Measurements from ENCODE around the gene MUS81. TPM values are rescaled to one million over a fixed set of nuclear protein-coding genes. Genes with fewer than 3 reads are reported as not detected.
A peak's percentile ranks its signal among the peaks of the same experiment; 100 is the strongest.

MUS81 gene
- total RNA-seq, 2 experiments from 2014 or later: 54.7 to 60.2 TPM

DNA sequence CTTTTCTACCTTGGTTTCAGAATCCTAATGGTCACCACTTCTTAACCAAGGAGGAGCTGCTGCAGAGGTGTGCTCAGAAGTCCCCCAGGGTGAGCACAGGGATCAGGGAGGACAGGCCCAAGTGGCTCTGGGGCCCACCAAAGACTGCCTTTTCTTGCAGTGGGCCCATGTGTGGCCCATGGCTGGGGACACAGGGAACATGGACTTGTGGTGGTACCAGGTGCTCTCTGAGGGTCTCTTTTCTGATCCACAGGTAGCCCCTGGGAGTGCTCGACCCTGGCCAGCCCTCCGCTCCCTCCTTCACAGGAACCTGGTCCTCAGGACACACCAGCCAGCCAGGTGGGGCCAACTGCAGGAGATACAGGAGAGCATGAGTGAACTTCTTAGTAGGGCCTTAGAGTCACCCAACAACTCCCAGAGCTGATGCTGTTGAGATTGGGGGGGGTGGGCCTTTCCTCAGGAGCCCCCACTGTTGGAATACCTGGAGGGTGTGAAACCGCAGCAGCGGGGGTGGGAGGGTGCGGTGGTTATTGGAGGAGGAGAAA is 2.0 kb downstream of the MUS81 start:
- intact Hi-C loops (cut with micrococcal nuclease): no loop called here
- peak overlapping the region; percentile 51 for H3K27ac Mint-ChIP-seq
- TF ChIP-seq, protein P1, sequence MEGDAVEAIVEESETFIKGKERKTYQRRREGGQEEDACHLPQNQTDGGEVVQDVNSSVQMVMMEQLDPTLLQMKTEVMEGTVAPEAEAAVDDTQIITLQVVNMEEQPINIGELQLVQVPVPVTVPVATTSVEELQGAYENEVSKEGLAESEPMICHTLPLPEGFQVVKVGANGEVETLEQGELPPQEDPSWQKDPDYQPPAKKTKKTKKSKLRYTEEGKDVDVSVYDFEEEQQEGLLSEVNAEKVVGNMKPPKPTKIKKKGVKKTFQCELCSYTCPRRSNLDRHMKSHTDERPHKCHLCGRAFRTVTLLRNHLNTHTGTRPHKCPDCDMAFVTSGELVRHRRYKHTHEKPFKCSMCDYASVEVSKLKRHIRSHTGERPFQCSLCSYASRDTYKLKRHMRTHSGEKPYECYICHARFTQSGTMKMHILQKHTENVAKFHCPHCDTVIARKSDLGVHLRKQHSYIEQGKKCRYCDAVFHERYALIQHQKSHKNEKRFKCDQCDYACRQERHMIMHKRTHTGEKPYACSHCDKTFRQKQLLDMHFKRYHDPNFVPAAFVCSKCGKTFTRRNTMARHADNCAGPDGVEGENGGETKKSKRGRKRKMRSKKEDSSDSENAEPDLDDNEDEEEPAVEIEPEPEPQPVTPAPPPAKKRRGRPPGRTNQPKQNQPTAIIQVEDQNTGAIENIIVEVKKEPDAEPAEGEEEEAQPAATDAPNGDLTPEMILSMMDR (IDR thresholded peaks at IDR 0.05): no peak
- peak overlapping the region; percentile 90 for H3K4me3 Mint-ChIP-seq
- ChIA-PET POLR2A (interaction anchor here (13.4 to 29.8 kb wide), 2 partner anchors 7 to 27 kb away, joined by 182 to 560 read pairs; partner anchors contain the start of genes CCDC85B, CTSW, EFEMP2 and FIBP), CTCF (interaction anchor here (1.4 to 12.3 kb wide), 5 partner anchors 9 to 82 kb away, joined by 4 to 283 read pairs (median 14); partner anchors contain the start of genes AP5B1, CCDC85B, CTSW and FIBP)
- no peaks in the 10 kb centered on the region for H3K9me3 Mint-ChIP-seq
- H3K27me3 Mint-ChIP-seq: no peaks in the 10 kb centered on the region
- DNase-seq: no peak
- no peak for ATAC-seq
- H3K4me1 Mint-ChIP-seq (ENCODE audit: low read depth): peaks cover 14% of the 10 kb centered on the region
- peaks cover 43% of the 10 kb centered on the region for H3K36me3 Mint-ChIP-seq (ENCODE audit: low read depth)

DNA sequence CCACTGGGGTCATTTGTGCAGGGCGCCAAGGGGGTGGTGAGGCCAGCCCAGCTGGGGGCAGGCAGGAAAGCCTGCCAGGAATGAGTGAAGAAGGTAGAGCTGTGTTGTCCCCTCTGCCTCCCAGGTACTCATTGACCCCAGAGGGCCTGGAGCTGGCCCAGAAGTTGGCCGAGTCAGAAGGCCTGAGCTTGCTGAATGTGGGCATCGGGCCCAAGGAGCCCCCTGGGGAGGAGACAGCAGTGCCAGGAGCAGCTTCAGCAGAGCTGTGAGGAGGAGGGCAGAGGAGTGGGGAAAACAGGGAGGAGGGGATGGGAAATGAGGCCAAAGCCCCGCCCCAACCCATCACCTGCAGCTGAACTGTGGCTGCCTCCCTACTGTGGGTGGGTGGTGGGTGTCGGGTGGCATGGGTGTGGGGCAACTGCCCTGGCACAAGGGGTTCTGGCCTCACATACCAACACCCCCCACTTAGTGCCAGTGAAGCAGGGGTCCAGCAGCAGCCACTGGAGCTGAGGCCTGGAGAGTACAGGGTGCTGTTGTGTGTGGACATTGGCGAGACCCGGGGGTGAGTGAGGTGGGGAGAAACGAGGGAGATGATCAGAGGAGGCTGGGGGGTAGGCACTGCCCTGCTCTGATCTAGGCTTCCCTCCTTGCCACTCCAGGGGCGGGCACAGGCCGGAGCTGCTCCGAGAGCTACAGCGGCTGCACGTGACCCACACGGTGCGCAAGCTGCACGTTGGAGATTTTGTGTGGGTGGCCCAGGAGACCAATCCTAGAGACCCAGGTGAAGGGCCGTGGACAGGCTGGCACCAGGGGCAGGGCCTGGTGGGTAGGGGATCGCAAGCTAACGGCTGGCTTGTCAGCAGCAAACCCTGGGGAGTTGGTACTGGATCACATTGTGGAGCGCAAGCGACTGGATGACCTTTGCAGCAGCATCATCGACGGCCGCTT is 3.0 kb downstream of the MUS81 start:
- DNase-seq: no peak

DNA sequence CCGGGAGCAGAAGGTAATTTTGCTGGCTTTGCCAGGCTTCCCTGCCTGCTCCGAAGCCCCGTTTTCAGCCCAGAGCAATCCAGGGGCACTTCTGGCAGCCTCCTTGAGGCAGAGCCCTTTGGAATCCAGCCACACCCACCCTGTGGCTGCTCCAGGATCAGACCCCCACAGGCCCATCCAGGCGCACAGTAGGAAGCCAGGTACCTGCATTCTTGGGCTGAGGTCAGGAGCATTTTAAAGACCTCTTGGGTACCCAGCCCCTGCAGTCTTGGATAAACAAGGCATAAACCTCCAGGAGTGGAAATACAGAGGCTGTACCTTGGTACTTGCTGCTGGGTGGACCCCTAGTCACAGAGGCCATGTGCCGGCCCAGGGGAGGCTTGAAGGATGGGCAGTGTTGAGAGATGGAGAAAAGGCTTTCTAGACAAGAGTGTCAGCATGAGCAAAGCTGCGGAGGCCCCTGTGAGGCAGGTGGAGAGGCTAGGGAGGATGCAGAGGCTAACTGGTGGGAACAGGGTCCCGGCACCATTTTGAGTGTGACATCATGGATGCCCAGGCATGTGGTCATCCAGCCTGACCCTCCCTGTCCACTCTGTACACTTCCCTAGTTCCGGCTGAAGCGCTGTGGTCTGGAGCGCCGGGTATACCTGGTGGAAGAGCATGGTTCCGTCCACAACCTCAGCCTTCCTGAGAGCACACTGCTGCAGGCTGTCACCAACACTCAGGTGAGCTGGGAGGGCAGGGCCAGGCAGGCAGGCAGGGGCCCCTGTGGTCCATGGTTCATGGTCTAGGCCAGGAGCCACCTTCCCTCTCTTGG is 3.9 kb downstream of the MUS81 start:
- no peak overlapping the region for H3K4me3 Mint-ChIP-seq
- H3K4me1 Mint-ChIP-seq (ENCODE audit: low read depth): peaks cover 16% of the 10 kb centered on the region
- H3K36me3 Mint-ChIP-seq (ENCODE audit: low read depth): peaks cover 44% of the 10 kb centered on the region
- H3K9me3 Mint-ChIP-seq: no peaks in the 10 kb centered on the region
- no peaks in the 10 kb centered on the region for H3K27me3 Mint-ChIP-seq
- ChIA-PET CTCF (interaction anchor here (12.3 kb wide), 1 partner anchor 24 kb away, joined by 283 read pairs; the partner anchor contains the start of genes CCDC85B and FIBP), POLR2A (interaction anchor here (1.3 to 29.8 kb wide), 4 partner anchors 5 to 249 kb away, joined by 3 to 560 read pairs (median 182); partner anchors contain the start of genes CCDC85B, CFL1, CTSW and EFEMP2)
- TF ChIP-seq, protein P1 (IDR thresholded peaks at IDR 0.05): no peak
- DNase-seq (peak; percentile 2), ATAC-seq (no peak)
- H3K27ac Mint-ChIP-seq: no peak overlapping the region
- intact Hi-C loops (cut with micrococcal nuclease): no loop called here

More for the DNA sequence above, 3.0 kb downstream of the MUS81 start:
- TF ChIP-seq, protein P1 (IDR thresholded peaks at IDR 0.05): no peak
- CTCF ChIA-PET: interaction anchor here (1.4 to 12.3 kb wide), 2 partner anchors 8 to 25 kb away, joined by 6 to 283 read pairs; partner anchors contain the start of genes CCDC85B and FIBP
- Mint-ChIP-seq H3K4me1 (ENCODE audit: low read depth) (peaks cover 16% of the 10 kb centered on the region), H3K27me3 (no peaks in the 10 kb centered on the region), H3K27ac (peak overlapping the region; percentile 51), H3K36me3 (ENCODE audit: low read depth) (peaks cover 44% of the 10 kb centered on the region), H3K4me3 (peak overlapping the region; percentile 90), H3K9me3 (no peaks in the 10 kb centered on the region)
- POLR2A ChIA-PET: interaction anchor here (0.7 to 29.8 kb wide), 5 partner anchors 6 to 248 kb away, joined by 3 to 560 read pairs (median 3); partner anchors contain the start of genes CCDC85B, CTSW, EFEMP2 and FIBP
- intact Hi-C loops (cut with micrococcal nuclease): no loop called here
- no peak for ATAC-seq

DNA sequence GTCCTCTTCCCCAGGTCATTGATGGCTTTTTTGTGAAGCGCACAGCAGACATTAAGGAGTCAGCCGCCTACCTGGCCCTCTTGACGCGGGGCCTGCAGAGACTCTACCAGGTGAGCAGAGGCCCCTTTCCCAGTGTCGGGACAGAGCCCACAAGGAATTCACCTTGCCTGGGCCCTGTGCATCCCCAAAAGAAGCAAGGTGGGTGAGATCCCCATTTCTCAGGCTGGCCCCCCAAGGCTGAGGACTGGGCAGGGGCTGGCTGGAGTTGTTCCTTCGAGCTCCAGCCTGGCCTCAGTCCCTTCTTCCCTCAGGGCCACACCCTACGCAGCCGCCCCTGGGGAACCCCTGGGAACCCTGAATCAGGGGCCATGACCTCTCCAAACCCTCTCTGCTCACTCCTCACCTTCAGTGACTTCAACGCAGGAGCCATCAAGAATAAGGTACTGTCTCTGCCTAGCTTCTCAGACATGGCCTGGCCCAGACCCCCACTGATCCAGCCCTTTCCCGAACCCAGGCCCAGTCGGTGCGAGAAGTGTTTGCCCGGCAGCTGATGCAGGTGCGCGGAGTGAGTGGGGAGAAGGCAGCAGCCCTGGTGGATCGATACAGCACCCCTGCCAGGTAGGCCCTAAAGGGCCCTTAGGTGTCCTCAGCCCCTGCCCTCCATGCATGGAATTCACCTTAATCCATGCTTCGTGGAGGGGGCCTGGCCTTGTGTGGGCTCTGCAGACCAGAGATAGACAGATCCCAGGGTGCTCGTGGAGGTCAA is 4.7 kb downstream of the MUS81 start:
- no peak for DNase-seq
- ChIA-PET CTCF (interaction anchor here (12.3 kb wide), 1 partner anchor 23 kb away, joined by 283 read pairs; the partner anchor contains the start of genes CCDC85B and FIBP), POLR2A (interaction anchor here (1.2 to 29.8 kb wide), 3 partner anchors 8 to 32 kb away, joined by 3 to 560 read pairs (median 182); partner anchors contain the start of genes CCDC85B, CFL1, CTSW and FIBP)
- H3K36me3 Mint-ChIP-seq (ENCODE audit: low read depth): peaks cover 44% of the 10 kb centered on the region
- intact Hi-C loops (cut with micrococcal nuclease): no loop called here
- TF ChIP-seq, protein P1 (IDR thresholded peaks at IDR 0.05): no peak
- no peak overlapping the region for H3K27ac Mint-ChIP-seq
- H3K4me1 Mint-ChIP-seq (ENCODE audit: low read depth): peaks cover 19% of the 10 kb centered on the region
- no peak overlapping the region for H3K4me3 Mint-ChIP-seq
- H3K27me3 Mint-ChIP-seq: no peaks in the 10 kb centered on the region
- no peaks in the 10 kb centered on the region for H3K9me3 Mint-ChIP-seq
- ATAC-seq: no peak

All from activated CD8-positive, alpha-beta T cell treated with anti-CD3 and anti-CD28 coated beads for 36 hours (primary cell).